PC-9 (cell line): Measurements from ENCODE around the gene PBX4. TPM values are rescaled to one million over a fixed set of nuclear protein-coding genes. Genes with fewer than 3 reads are reported as not detected.

ENCODE experiments used
- BruUV-seq: library from RNA; stranded (reverse); fragments of 400-500 nt; replicated peaks from 2 replicates; lab custom pipeline; 2021; lab: Mats Ljungman, UMichigan
- CTCF ChIA-PET: fragments of 300-600 bp; sonication (Branson Sonifier 250); formaldehyde crosslinking; loops from one replicate; lab custom pipeline; 2022; ENCODE audit warnings: antibody characterized with exemption; lab: Charles Lee
- POLR2A ChIA-PET: fragments of 300-600 bp; sonication (Branson Sonifier 250); formaldehyde crosslinking; loops from one replicate; lab custom pipeline; 2022; ENCODE audit warnings: antibody characterized with exemption; ENCODE audit not compliant: unreplicated experiment; lab: Charles Lee
- DNase-seq, 2 experiments: peaks; one replicate each; pipeline versions ENCODE4 v3.0.0 to v3.0.0-alpha.2; 2015 to 2022; ENCODE audit warnings: mixed read lengths in 1 of 2
- H2AFZ ChIP-seq: fragments of 200-600 bp; sonication (generic); 2 replicates; pipeline ENCODE4 v1.8.1; 2017; ENCODE audit warnings: antibody characterized with exemption
- H3F3A ChIP-seq: fragments of 200-600 bp; sonication (generic); 2 replicates; pipeline ENCODE4 v1.8.1; 2017; ENCODE audit warnings: antibody characterized with exemption, mild to moderate bottlenecking, low read depth; ENCODE audit not compliant: insufficient read depth
- H3K27ac ChIP-seq: fragments of 200-600 bp; sonication (generic); 2 replicates; pipeline ENCODE4 v1.6.1; 2016; ENCODE audit warnings: mixed run types
- H3K27me3 ChIP-seq: fragments of 200-600 bp; sonication (generic); 2 replicates; pipeline ENCODE4 v1.6.1; 2016; ENCODE audit warnings: low read depth, mixed run types; ENCODE audit not compliant: insufficient read depth
- H3K36me3 ChIP-seq: fragments of 200-600 bp; sonication (generic); 2 replicates; pipeline ENCODE4 v1.6.1; 2016; ENCODE audit warnings: low read depth, mixed run types
- H3K4me1 ChIP-seq: fragments of 200-600 bp; sonication (generic); replicated peaks from 2 replicates; pipeline ENCODE4 v1.6.1; 2016; ENCODE audit warnings: mixed run types; ENCODE audit not compliant: insufficient read depth
- H3K4me2 ChIP-seq: fragments of 200-600 bp; sonication (generic); 2 replicates; pipeline ENCODE4 v1.6.1; 2017; ENCODE audit warnings: mixed run types
- H3K4me3 ChIP-seq: fragments of 200-600 bp; sonication (generic); 2 replicates; pipeline ENCODE4 v1.6.1; 2016; ENCODE audit warnings: mixed run types
- H3K79me2 ChIP-seq: fragments of 200-600 bp; sonication (generic); 2 replicates; pipeline ENCODE4 v1.6.1; 2017; ENCODE audit warnings: low read depth, mixed run types
- H3K9me2 ChIP-seq: fragments of 200-600 bp; sonication (generic); 2 replicates; pipeline ENCODE4 v1.8.1; 2017; ENCODE audit warnings: mild to moderate bottlenecking; ENCODE audit not compliant: insufficient read depth
- H3K9me3 ChIP-seq: fragments of 200-600 bp; sonication (generic); 2 replicates; pipeline ENCODE4 v1.8.1; 2016; ENCODE audit warnings: low read depth; ENCODE audit not compliant: insufficient read depth
- H4K20me1 ChIP-seq: fragments of 200-600 bp; sonication (generic); 2 replicates; pipeline ENCODE4 v1.8.1; 2017; ENCODE audit not compliant: insufficient read depth
- CTCF ChIP-seq: fragments of 200-600 bp; sonication (generic); conservative IDR thresholded peaks from 2 replicates; pipeline ENCODE4 v1.6.1; 2017; ENCODE audit warnings: mixed run types, antibody characterized with exemption, mild to moderate bottlenecking, moderate library complexity
- EZH2 ChIP-seq: fragments of 200-600 bp; sonication (generic); IDR thresholded peaks from 2 replicates; pipeline ENCODE4 v1.8.0; 2017; ENCODE audit warnings: antibody characterized with exemption, low read depth
- intact Hi-C: fragments of 100-400 bp; cut with micrococcal nuclease; formaldehyde crosslinking; loops from one replicate; pipeline ENCODE4 v1.10.0; 2022; ENCODE audit not compliant: unreplicated experiment
- total RNA-seq: library from RNA; stranded (reverse); gene quantifications from 2 replicates; pipeline ENCODE4 v1.2.3, GENCODE V29; 2021

Gene PBX4
- total RNA-seq, 1 experiment from 2014 or later, result 5.7 TPM

DNA sequence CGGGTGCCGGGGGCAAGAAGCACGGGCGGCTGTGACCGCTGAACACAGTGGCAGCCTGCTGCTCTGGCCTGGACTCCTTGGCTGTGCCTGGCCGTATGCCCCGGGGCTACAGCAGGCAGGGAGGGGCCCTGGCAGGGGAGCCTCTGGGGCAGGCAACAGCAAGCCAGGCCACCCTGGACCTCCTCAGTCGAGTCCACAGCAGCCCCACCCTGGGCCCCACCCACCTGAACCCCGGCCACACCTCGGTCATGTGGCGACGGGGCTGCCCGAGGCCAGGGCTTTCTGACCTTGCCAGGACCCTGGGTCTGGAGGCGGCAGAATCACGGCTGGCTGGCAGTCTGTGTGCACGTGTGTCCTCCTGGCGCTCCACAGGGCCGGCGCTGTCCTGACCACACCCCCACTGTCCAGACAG lies 71.7 kb downstream of the PBX4 start:
- CTCF ChIA-PET, result interaction anchor here (0.6 kb wide), 1 partner anchor 60 kb away, joined by 3 read pairs; no protein-coding TSS in a partner anchor
- DNase-seq, result peak in 1 of 2 experiments; percentile 81
- Histone ChIP-seq H3K36me3 (no peaks in the 10 kb centered on the region), H4K20me1 (no peaks in the 10 kb centered on the region), H3K27me3 (no peaks in the 10 kb centered on the region), H3K9me2 (no peaks in the 10 kb centered on the region), H2AFZ (no peak overlapping the region), H3K27ac (no peak overlapping the region), H3F3A (peaks cover 14% of the 10 kb centered on the region), H3K79me2 (no peaks in the 10 kb centered on the region), H3K4me1 (peaks cover 11% of the 10 kb centered on the region), H3K4me3 (no peak overlapping the region), H3K9me3 (no peaks in the 10 kb centered on the region), H3K4me2 (peak overlapping the region; percentile 50)
- BruUV-seq, result no TSS peak
- POLR2A ChIA-PET, result no interaction called here
- intact Hi-C loops, result loop anchor here (2.0 kb wide), 1 partner anchor 82 kb away; the partner anchor contains the start of gene LPAR2
- TF ChIP-seq EZH2 (no peak), CTCF (no peak)

- Histone ChIP-seq H3K4me2 (no peak overlapping the region), H3K9me3 (no peaks in the 10 kb centered on the region), H3K4me3 (no peak overlapping the region), H3K4me1 (peaks cover 11% of the 10 kb centered on the region), H3K36me3 (no peaks in the 10 kb centered on the region), H3K79me2 (no peaks in the 10 kb centered on the region), H2AFZ (no peak overlapping the region), H3K9me2 (no peaks in the 10 kb centered on the region), H4K20me1 (no peaks in the 10 kb centered on the region), H3F3A (peaks cover 6% of the 10 kb centered on the region; the same call in 1 of the 2 replicates), H3K27me3 (no peaks in the 10 kb centered on the region), H3K27ac (no peak overlapping the region)
- POLR2A ChIA-PET, result no interaction called here
- BruUV-seq, result no TSS peak
- CTCF ChIA-PET, result no interaction called here
- TF ChIP-seq CTCF, result no peak
- no peak for TF ChIP-seq EZH2
- intact Hi-C loops, result loop anchor here (2.0 kb wide), 1 partner anchor 83 kb away; the partner anchor contains the start of gene LPAR2
- no peak for DNase-seq
These were observed 72.8 kb downstream of the PBX4 start for GRCh38 chr19:19545707-19546106.

- no peak overlapping the region for H3K4me2 ChIP-seq
- no TSS peak for BruUV-seq
- no peaks in the 10 kb centered on the region for H3K27me3 ChIP-seq
- no peaks in the 10 kb centered on the region for H4K20me1 ChIP-seq
- no peak overlapping the region for H3K4me3 ChIP-seq
- TF ChIP-seq CTCF, result no peak
- TF ChIP-seq EZH2, result no peak
- ChIA-PET POLR2A (no interaction called here), CTCF (no interaction called here)
- H3F3A ChIP-seq, result peaks cover 7% of the 10 kb centered on the region; the same call in 1 of the 2 replicates
- no peaks in the 10 kb centered on the region for H3K9me3 ChIP-seq
- no peak for DNase-seq
- intact Hi-C loops, result no loop called here
- no peak overlapping the region for H2AFZ ChIP-seq
- no peaks in the 10 kb centered on the region for H3K79me2 ChIP-seq
- no peaks in the 10 kb centered on the region for H3K36me3 ChIP-seq
- H3K9me2 ChIP-seq, result no peaks in the 10 kb centered on the region
- peaks cover 11% of the 10 kb centered on the region for H3K4me1 ChIP-seq
- no peak overlapping the region for H3K27ac ChIP-seq
These were observed 73.4 kb downstream of the PBX4 start for GRCh38 chr19:19544954-19545591.
